NCI-H2081 (cell line): ENCODE results near the gene LRRC63.
"Not testable (repeated sequence)": the region's sequence is repeated elsewhere in the genome, so short reads cannot be mapped to it uniquely, and the experiment has no call there.

Experiments used
- DNase-seq, 2 experiments: peaks; one replicate each; lab custom pipeline; 2025; lab: John Stamatoyannopoulos, UW

Gene LRRC63

DNA sequence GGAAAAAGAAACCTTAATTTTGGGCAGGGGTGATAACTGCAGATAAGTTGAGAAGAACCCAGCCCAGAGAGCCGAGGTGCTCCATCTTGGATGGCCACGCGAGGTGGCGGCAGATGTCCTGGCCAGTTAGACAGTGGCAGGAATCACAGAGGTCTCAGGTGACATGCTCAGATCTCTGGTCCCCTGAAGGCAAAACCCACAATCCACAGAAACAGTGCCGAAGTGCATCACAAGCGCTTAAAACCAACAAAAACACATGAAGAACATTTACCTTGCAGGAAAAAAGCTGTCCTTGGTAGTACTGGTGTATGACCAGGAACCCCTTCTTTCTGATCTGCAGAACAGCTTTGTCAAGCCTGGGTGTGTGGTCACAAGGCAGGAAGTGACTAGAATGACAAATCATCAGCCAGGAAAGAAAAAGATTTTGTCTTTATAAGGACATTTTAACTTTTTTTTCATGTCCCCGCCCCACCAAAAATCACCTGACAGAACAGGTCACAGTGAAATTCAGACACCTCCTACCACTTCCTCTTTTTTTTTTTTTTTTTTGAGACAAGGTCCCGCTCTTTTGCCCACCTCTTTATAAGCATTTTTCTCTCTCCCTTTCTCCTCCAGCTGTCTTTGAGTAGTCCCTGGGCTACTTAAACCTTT lies 29.8 kb upstream of the LRRC63 start, which contains the start of gene LCP1:
TSS of gene LCP1 (minus strand) at position 338 of the 651 bp plus-strand sequence. CDS start 22,515 bp downstream, outside the sequence.
- no peak for DNase-seq

DNA sequence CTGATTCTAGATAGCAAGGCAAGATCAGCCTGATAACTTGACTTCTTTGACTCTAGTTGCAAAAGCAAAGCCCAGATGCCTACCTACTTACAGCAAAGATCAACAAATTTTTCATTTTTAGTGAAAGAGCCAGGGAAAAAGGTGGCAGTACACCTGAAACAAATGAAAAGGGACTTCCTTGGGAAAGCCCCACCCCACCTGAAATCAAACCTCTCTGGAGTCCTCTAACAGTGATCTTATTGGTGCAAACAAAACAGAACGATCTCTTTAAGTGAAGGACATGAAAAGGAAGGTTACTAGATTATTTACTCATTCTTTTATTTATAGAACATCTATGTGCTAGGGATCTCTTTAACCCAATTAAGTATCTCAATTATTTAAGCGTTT lies 29.2 kb upstream of the LRRC63 start:
- DNase-seq, result no peak

DNA sequence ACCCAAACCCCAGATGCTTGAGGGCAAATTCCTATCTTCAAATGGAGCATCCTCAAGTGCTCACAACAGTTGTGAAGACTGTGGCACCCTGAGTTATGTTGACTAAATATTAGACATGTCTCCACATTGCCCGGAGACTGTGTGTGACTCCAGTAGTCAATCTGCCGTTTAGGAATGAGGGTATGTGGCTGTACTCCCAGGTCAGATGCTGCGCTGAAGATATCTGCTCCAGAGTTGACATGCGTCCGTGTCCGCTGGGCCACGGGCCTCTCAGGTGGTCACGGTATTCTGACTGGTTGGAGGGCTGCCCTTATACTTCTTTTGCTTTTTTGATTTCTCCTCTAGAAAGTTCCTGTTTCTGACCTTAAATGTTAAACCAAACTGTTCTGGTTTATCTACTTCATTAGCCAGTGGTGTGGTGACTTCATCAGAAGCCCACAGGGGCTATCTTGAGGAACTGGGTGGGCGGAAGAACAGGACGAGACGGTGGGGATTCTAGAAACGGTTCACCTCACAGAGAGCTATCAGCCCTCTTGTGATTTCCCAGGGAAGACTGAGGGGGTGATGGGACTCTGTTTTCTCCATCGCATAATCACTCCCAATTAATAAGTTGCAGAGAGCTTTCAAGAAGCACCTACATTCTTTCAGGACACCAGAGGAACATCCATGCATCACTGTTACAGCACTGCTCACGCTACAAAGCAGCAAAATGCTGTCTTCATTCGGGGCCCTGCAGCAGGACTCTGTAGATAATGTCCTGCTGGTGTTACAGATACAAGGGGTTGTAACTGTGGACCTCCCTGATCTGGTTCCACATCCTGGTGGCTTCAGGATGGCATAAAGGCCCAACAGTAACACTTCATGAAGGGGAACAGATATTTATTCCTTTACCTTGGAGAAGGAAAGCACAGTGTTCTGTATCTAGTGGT lies 28.4 kb upstream of the LRRC63 start:
- DNase-seq, result no peak

DNA sequence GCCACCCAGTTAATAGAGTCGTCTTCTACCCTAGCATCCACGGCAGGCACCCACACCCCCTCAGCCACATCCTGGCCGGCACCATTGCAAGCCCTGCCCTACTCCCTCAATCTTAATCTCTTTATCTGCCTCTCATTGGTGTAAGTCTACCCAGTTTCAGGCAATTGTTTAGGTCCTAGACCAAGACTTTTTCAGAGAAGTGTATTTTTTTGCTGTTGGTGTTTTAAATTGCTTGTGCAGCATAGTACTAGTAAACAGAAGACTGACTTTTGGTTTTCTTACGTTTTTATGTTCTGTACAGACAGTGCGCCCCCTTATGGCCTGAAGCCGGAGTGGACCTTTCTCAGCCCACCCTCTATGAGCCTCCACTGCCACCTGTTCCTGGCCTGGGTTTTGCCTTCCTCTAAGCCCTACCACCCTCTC lies 27.4 kb upstream of the LRRC63 start:
- DNase-seq, result peak in 1 of 2 experiments; percentile 0

DNA sequence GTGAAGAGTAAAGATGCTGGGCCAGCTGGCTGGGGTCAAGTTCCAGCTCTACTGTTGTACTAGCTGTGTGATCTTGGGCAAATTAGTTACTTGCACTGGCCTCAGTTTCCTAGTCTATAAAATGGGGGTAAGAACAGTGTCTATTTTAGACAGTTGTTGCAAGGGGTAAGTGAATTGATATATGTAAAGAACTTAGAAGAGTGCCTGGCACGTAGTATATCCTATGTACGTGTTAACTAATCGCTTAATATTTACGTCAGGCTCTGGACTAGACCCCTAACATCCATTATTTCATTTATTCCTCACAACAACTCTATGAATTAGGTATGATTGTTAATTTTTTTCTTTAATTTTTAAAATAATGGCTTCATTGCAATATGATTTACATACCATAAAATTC lies 26.1 kb upstream of the LRRC63 start:
- DNase-seq, result no peak

DNA sequence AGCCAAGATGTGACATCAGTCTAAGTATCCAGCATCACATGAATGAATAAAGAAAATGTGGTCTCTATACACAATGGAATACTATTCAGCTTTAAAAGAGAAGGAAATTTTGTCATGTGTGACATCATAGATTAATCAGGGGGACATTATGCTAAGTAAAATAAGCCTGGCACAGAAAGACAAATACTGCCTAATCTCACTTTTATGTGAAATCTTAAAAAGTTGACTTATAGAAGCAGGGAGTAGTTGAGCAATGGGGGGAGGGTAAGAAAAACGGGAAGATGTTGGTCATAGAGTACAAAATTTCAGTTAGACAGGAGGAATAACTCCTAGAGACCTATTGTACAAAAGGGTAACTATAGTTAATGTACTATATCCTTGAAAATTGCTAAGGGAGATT lies 19.3 kb upstream of the LRRC63 start:
- no peak for DNase-seq

DNA sequence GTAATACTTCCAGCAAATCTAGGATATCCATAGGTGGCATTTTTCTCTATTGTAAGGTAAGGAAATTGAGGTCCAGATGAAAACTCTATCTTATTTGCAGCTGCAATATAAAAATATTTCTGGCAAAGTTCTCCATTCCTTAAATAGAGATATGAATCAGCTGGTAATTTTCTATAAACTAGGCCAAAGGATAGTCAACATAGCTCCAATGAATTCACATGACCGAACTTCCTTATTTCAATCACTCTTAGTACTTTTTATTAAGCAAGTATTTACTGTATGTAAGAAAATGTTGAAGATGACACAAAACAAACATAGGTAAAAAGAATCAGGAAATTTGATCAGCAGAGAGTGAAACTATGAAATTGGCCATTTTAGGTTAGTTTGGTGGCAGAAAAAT lies 16.7 kb upstream of the LRRC63 start:
- no peak for DNase-seq

DNA sequence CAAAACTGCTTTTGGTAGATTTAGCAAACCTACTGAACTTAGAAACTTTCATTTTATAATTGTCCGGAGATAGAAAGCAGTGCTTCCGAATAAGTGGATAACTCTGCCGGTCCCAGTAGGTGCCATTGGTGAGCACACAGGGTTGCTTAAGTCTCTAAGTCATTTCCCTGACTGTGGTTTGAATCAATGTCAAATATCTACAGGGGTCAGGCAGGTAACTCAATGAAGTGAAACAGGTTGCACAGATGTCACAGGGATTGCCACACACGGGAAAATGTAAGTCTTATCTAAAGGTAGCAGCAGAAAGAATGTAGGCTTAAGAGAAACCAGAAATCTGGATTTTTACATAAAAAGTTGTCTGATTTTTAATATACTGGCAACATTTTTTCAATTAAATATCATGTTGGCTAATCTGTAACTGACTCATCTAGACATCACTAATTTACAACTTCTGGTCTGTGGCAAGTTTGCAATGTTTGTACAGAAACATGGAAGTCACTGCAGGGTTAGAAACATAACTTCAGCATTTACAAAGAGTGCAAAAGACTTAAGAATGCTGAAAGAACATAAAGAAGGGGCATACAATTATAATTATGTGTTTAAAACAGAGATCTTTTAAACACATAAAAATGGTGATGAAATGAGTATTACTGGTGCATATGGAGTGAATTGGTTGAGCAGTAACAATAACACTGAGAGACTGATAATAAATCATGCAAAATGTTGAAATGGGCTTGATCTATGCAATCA lies 14.3 kb upstream of the LRRC63 start:
- DNase-seq, result no peak

DNA sequence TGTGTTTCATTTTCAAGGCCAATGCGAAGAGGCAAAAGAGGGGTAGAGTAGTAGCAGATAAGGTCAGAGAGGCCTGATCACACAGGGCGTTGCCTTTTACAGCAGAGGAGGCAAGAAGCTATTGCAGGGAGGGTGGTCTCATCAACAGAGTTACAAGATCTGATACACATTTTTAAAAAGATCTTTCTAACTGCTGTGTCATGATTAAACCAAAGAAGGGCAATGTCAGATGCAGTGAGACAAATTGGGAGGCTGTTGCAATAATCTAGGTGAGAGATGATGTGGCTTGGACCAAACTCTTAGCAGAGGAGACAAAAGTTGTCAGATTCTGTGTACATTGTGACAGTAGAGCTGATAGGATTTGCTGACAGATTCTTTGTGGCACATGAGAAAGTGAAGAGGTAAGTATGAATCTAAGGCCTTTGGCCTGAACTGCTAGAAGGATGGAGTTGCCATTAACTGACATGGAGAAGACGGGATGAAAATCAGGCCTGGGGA lies 13.0 kb upstream of the LRRC63 start:
- no peak for DNase-seq

DNA sequence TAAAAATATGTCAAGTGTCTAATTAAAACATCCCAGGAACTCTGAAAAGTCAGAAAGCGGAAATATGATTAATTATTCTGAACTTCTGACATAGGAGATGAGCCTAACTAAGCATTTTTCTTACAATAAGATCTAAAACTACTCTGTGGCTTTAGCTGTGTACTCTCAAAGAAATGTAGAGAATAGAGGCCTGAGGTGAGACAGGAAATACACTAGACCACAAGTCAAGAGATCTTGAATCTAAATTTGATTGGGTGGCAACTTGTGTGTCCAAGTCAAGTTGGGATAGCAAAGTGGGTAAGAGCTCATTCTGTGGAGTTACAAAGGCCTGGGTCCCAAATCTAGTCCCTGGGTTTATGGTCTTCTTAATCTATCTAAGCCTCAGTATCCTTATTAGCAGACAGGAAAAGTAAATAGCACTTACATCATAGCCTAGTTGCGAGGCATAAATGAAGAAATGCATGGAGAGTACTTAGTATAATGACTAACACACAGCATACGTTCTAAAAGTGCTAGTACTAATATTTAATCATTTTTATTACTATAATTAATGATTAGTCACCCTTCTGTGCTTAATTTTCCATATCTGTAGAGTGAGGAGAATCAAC lies 9.4 kb upstream of the LRRC63 start:
- DNase-seq, result no peak

DNA sequence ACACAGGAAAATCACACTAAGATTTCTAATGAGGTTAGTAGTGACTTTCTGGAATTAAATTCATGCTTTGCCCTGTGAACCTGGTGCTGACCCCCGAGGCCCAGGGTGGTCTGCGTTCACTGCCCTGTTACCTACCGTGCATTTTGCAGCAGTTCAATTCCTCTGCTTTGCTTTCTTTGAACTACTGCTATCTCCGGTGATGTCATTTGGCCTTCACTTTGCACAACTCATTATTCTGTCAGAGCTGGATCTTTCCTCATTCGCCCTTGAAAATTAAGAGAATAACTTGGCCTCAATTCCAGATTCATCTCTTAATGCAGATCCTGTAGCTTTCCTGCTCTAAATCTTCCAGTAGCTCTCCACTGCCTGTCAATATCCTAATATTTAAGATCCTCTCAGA lies 8.8 kb upstream of the LRRC63 start:
- no peak for DNase-seq

DNA sequence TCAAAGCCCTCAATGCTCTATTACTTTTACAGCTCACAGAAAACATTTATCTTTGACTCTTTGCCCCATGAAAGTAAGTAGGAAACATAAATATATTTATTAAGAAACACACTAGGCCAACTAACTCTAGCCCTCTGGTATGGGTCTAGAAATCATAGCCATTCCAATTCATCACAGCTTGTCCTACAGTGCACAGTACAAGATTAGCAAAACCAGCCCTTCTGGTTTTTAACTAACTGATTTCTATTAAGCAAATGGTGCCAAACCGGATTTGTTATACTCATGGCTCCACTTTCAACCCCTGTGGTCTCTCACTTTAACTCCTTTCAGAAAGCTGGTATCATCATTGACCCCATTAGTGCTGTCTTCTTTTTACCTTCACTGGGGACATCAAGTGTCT lies 5.6 kb upstream of the LRRC63 start:
- no peak for DNase-seq

DNA sequence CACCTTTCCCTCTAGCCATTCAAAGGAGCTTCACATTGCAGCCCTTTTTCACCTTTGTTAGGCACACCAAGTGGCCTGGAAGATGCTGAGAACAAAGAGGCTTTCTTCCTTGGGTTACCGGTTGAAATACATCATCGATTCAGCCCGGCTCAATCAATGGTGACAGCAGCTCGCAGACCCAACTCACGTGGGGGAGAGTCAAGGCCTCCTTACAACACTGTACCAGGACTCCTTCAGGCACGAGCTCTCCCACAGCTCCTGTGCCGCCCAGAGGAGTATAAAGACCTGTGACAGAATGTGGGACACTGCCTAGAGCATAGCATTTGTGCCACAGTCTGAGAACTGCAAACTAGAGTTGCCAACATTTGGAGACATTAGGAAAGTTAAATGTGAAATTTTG lies 3.9 kb upstream of the LRRC63 start:
- DNase-seq, result no peak

DNA sequence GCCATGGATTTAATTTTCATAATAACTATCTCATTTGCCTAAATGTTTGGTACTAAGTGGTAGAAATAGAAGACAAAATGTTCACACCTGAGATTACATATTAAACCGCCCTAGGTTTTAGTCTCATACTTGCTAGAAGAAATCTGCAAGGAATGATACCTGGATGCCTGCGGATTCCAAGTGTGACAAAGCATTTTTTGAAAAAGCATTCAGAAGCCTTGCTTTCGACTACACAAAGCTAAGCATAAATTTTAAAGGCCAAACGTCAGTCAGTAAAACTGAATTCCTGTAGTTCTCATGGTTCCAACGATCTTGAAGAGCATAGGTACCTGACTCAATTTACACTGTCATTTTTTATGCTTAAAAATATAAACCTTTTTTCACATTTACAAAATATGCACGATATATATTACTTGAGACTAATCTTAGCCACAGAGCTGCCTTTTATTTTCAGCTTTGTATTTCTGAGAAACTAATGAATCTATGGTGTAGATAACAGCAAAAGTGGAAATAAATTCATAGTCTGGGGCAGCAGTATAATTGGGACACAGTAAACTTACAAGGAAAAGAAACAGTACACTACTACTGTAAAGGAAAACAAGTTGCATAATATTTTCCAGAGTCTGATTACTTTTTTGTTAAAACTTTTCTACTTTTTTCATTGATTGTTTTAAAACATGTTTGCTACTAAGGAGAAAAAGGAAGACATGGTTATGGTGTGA lies 1.2 kb upstream of the LRRC63 start:
- DNase-seq, result no peak

DNA sequence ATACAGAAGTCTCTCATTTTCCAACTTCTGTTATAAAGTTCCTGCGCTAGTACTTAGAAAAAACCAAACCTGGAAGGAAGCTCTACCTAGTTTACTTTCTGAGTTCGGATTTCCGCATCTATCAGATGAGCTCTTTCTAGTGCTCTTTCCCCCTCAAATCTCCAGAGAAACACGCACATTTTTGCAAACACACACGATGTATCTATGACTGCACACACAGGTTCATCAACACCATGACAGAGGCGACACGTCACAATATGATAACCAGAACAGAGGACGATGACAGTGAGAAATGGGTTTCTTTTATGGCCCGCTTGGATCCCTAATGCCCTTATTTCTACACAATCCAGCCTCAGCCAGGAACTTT lies 629 bp upstream of the LRRC63 start:
- DNase-seq, result peak in 1 of 2 experiments; percentile 35

DNA sequence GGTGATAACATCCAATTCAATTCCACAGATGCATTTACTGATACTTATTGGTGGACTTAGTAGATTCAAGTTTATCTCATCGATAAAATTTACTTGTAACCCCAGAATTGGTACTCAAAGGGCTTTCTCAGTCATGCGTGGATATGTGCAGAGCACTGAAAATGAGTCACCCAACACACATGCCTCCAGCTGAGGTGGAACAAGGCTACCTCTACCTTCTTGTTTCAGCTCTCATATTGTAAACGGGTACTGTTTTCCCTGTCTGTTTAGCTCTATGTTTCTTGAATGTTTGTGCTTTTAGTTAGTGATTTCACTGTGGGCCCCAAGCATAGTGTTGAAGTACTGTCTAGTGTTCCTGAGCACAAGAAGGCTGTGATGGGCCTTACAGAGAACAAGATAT lies 1.5 kb downstream of the LRRC63 start:
- DNase-seq, result no peak

DNA sequence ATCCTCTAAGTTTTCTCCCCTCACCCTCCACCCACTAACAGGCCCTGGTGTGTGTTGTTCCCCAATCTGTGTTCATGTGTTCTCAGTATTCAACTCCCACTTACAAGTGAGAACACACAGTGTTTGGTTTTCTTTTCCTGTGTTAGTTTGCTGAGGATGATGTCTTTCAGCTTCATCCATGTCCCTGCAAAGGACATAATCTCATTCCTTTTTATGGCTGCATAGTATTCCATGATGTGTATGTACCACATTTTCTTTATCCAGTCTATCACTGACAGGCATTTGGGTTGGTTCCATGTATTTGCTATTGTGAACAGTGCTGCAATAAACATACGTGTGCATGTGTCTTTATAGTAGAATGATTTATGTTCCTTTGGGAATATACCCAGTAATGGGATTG lies 3.0 kb downstream of the LRRC63 start:
- not testable (repeated sequence) for DNase-seq

DNA sequence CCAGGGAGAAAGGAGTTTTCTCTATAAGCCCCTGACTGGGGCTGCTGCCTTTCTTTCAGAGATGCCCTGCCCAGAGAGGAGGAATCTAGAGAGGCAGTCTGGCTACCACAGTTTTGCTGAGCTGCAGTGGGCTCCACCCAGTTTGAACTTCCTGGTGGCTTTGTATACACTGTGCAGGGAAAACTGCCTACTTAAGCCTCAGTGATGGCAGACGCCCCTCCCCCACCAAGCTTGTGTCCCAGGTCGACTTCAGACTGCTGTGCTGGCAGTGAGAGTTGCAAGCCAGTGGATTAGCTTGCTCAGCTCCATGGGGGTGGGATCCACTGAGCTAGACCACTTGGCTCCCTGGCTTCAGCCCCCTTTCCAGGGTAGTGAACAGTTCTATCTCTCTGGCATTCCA lies 8.5 kb downstream of the LRRC63 start:
- DNase-seq, result not testable (repeated sequence)

DNA sequence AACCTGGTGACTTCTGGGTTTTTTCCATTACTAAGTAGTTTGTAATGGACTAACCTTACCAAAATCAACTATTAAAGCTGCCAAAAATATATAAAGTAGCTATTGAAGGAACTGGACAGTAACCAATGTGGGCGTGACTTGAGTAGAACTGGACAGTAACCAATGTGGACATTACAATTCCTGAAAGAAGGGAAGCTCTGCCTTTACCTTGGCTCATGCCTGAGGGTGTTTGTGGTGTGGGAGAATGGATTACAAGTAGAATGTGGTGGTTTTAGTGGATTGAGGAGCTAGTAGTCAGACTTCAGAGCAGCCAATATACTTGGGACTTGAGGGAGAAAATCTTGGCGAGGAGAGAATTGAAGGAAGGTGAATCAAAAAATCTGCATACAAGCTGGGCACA lies 17.5 kb downstream of the LRRC63 start:
- no peak for DNase-seq

DNA sequence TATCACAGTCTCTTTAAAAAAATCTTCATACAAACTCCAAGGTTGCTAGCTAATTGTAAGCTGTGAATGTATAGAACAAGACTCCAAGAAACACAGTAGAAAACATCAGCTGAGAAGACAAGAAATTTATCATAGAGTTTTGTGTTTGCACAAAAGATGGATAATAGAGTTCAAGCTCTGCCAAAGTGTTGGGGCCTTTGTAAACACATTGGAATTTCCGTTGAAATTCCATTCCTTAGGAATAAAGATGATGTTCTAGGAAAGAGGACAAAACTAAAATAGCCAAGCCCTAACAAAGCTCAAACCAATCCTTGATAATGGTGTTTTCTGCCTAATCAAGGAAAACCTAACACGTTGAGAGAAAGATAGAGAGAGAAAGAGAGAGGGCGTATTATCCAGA lies 20.6 kb downstream of the LRRC63 start:
- no peak for DNase-seq

DNA sequence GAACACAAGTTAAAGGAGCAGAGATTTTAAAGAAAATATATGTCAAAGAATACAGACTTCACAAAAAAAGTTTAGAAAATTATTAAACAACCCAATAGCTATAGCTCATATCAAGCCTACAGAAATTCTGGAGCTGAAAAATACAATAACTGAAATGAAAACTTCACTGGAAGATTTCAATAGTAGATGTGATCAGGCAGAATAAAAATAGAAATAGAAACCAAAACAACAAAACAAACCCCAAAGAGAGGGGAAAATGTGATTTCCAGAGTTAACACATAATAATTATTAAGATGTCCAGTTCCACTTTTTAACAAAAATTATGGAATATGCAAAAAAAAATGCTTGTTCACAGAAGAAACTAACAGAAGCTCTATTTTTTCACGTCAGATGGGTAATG lies 23.6 kb downstream of the LRRC63 start:
- no peak for DNase-seq
